Measurements from ENCODE around the gene NUP93.
"Not testable (repeated sequence)": the region's sequence is repeated elsewhere in the genome, so short reads cannot be mapped to it uniquely, and the experiment has no call there.

Gene NUP93

DNA sequence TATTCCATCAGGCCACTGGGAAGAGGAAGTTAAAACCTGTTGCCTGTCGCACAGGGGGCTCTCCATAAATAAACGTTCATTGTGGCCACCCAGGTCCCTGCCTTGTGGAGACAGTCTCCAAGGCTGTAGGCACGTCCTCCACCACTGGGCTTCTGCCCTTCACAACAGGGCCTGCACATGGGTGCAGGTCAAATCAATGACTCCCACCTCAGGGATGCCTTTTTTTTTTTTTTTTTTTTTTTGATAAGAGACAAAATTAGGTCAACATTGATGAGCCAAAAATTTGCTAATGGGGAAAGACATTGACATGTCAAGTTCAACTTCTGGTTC lies 122.4 kb downstream of the NUP93 start:
- DNase-seq = no peak

GRCh38 chr16:56852968-56853367 lies 123.0 kb downstream of the NUP93 start:
- DNase-seq = no peak

DNA sequence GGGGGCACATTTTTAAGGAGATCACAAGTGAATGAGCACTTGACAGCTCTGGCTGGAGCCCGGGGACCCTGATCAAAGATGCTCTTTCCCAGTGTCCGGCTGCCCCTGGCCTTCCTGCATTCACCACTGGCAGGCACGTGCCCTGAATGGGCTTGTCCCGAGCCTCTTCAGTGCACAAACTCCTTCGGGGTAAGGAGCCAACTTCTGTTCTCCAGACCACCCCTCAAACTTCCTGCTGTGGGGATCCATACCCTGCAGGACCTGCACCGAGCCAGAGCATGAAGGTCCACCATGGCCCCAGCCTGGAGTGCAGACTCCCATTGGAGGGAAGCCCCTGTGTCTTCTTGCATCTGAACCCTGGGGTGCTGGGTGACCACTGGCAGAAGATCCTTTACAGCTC lies 125.3 kb downstream of the NUP93 start:
- no peak for DNase-seq

DNA sequence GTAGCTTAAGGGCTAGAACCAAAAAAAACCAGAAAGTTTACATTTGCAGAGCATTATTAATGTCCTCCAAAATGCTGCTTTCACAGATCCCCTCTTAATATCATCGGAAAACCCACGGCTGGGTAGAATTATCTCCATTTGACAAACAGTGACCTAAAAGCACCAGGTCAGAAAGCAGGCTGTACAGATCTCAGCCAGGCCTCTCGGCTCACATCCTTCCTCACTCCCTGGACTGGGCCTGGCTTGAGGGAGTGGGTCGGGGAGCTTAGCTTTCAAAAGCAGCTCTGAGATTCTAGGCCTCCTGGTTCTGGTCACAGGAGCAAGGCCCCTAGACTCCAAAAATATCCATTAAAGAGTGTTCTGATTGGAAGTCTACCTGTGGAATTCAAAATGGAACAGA lies 126.0 kb downstream of the NUP93 start:
- DNase-seq = no peak

GRCh38 chr16:56856876-56857447 lies 127.0 kb downstream of the NUP93 start:
- no peak for DNase-seq

DNA sequence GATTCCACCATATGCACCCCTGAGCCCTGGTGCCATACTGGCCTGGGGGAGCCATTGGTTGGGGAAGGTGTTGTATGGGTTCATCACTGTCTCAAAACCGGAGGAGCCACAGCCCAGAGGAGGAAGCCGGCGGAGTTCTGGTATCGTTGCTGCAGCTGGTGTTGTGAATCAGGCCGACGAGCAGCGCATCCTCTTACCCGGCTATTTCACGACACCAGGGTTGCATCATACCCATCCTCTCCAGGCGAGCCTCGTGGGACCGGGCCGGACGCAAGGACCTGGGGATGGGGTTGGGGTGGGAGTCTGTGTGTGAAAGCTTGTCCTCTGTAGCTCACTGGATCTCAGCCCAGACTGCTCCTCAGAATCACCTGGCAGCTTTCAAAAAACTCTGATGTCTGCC lies 128.4 kb downstream of the NUP93 start:
- DNase-seq = no peak

DNA sequence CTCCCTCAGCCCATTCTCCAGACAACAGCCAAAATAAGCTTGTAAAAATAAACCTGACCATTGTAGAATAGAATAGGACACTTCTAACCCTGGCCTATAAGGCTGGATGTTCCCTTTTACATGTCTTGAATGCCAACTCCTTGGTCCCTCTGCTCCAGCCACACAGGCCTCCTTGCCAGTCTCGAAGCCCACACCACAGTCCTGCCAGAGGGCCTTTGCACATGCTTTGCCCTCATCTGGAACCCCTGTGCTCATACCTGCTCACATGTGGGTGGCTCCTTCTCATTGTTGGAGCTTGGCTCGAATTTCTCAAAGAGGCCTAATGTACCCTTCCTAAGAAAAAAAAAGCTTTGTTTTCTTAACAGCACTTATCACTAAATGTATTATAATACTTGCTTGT lies 129.7 kb downstream of the NUP93 start:
- no peak for DNase-seq

DNA sequence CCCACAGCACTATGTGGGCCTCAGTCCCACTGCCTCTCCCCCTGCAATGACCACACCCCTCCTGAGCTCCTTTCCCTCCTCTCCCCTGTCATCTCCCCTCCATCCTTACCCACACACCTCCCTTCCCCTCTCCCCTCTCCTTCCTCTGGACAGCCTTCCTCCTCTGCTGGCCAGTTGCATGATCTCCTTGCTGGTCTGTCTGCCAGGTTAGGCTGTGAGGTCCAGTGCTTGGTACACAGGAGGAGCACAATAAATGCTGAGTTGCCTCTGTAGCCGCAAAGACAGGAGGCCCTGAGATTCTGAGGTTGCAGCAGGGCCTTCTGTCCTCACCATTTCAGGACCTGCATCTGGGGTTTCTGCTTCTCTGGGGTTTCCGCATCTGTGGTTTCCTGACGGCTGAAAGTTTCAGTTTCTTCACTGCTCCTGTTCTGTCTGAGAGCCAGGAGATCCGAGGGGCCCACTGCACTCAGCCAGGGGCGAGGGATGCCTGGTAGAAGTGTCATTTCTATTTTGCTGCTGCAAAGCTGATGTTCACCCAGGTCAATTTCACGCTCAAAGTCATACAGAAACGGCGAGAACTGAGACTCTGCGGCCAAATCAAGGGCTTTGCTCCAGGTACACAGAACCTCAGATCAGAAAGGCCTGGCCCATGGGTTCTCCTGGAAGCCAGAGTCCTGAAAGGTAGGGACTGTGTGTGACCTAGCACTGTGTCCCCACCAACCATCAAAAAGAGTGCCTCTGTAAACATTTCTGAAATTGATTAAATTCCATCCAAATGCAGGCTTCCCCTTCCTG lies 130.5 kb downstream of the NUP93 start:
- DNase-seq = no peak

DNA sequence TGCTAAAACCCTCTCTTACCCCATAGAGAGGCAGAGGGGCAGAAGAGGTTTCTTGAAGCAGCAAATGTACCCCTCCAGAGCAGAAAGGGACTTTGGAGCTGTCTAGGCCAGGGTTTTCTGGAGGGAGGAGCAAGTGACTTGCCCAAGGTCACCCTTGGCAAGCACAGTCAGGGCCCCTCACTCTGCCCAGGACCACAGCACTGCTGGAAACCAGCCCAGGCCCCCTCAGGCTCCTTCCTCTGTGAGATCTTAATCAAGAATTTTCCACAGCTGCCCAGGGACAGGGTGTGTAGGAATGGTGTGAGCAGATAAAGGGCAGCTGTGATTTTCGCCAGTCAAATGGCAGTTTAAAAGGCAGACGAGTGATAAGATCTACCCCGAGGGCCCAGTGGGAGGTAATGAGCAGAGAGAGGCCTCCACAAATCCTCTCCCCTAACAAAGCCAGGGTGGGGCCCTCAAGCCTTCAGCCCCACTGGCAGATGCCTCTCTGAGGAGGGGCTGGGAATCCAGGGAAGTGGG lies 131.2 kb downstream of the NUP93 start:
- DNase-seq = no peak

DNA sequence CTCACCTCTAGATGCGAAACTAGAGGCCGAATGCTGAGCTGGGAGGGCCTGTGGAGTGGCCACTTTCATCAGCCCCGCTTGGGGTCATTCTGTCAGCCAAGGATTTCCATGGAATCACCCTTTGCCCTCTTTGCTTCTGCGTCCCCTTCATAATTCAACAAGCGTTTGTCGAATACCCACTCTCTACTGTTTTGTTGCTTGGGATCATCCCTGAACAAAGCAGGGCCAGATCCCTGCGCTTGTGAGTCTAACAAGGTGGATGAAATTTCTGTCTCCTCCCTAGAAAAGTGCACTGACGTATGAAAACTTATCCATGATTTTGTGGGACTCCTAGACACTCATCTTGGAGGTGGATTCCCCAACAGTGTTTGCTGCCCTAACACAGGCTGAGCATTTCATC lies 131.8 kb downstream of the NUP93 start:
- no peak for DNase-seq

- no peak for DNase-seq
Measured at GRCh38 chr16:56862776-56863175, 132.8 kb downstream of the NUP93 start.

GRCh38 chr16:56864960-56865359 lies 135.0 kb downstream of the NUP93 start, which contains the start of gene SLC12A3:
TSS of gene SLC12A3 (plus strand) at chr16:56865207. CDS start at chr16:56865236, 29 bp downstream.
- DNase-seq = no peak

- DNase-seq = no peak
Measured at GRCh38 chr16:56865394-56866062, 135.6 kb downstream of the NUP93 start.

DNA sequence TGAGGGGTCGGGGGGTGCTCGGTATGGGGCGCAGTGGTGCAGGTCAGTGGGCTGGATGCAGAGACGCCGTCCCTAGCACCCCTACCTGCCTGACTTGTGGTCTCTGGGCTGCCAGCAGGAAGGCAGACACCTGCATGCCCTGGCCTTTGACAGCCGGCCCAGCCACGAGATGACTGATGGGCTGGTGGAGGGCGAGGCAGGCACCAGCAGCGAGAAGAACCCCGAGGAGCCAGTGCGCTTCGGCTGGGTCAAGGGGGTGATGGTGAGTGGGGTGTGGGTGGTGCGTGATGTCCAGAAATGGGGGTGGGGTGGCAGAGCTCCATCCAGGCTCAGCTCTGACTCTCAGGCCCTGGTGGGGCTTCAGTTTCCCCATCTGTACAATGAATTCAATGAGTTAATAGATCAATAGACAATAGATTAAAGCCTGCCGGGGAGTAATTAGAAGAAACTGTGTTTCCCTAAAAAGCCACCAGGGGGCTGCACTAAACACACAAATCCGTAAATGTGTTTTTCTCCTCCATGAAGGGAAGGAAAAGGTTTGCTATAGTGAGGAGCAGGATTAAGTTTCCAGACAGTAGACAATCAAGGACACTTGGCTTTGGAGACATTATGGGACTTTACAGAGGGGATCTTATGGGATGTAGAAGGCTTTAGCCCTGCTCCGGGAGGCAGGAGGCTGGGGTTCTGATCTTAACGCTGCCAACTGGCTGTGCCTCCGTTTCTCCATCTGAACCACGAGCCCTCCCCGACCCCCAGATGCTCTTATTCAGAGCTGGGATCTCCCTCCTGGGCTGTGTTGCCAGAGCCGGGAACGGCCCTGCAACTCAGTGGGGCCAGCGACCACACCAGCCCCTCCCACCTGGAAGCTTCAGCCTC lies 137.3 kb downstream of the NUP93 start:
- DNase-seq = peak; percentile 21

GRCh38 chr16:56868175-56868574 lies 138.2 kb downstream of the NUP93 start:
- DNase-seq = no peak

GRCh38 chr16:56868766-56869165 lies 138.8 kb downstream of the NUP93 start:
- not testable (repeated sequence) for DNase-seq

DNA sequence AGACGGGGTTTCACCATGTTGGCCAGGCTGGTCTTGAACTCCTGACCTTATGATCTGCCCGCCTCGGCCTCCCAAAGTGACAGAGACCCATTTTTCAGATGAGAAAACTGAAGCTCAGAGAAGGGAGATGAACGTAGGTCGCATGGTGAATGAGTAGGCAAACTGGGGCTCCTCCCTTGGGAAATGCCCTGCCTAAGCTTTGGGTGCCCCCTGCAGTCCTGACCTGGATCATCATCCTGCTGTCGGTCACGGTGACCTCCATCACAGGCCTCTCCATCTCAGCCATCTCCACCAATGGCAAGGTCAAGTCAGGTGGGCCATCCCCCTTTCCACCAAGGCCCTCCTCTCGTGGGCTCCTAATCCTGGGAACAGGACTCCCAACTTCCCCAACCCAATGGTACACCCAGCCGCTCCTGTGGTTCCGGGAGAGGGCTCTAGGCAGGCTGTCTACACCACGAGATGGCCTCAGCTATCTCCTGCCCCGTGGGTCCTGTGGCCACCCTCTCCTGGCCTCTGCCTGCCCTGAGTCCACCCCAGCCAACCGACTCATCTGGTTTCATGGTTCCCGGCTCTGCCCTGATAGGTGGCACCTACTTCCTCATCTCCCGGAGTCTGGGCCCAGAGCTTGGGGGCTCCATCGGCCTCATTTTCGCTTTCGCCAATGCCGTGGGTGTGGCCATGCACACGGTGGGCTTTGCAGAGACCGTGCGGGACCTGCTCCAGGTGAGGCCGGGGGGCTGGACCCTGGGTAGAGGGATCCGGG lies 139.8 kb downstream of the NUP93 start:
- DNase-seq = no peak

- no peak for DNase-seq
Measured at GRCh38 chr16:56870276-56870888, 140.5 kb downstream of the NUP93 start.

GRCh38 chr16:56871172-56871593 lies 141.3 kb downstream of the NUP93 start:
- DNase-seq = no peak

- DNase-seq = no peak
Measured at GRCh38 chr16:56872863-56873391, 143.0 kb downstream of the NUP93 start.

DNA sequence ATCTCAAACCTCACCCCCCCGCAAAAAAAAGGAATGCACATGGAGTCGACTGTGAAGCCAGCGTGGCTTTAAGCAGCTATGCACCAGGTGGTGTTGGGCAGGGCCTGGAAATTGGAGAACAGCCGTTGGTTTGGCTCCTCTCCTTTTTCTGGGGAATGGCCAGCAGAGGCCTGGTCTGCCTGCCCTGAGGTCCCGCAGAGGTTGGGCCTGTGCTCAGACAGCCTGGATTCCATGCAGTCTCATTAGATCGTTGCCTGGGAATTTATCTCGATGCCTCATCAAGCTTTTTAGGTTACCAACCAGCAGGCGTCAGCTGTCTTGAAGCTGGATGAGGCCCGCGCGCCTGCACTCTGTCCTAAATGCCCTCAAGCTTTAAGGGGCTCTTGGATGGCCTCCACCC lies 144.9 kb downstream of the NUP93 start:
- DNase-seq = no peak
